H9 (cell line): ENCODE measurements around the gene NPAS3. TPM values are rescaled to one million over a fixed set of nuclear protein-coding genes. Genes with fewer than 3 reads are reported as not detected.

Experiments
- DNase-seq: peaks from one replicate; pipeline ENCODE4 v3.0.0-alpha.2; 2017
- H2AFZ ChIP-seq: one replicate; pipeline ENCODE4 v1.6.1; 2013; ENCODE audit warnings: mild to moderate bottlenecking, low read length, control low read depth, moderate library complexity
- H2AK5ac ChIP-seq: 2 replicates; pipeline ENCODE4 v1.6.1; 2013; ENCODE audit warnings: low read length, control low read depth, mixed read lengths; ENCODE audit not compliant: insufficient read length
- H2BK120ac ChIP-seq: one replicate; pipeline ENCODE4 v1.6.1; 2013; ENCODE audit warnings: low read depth, mild to moderate bottlenecking, low read length, control low read depth, inconsistent platforms; ENCODE audit not compliant: poor library complexity, severe bottlenecking
- H2BK12ac ChIP-seq: 2 replicates; pipeline ENCODE4 v1.6.1; 2013; ENCODE audit warnings: low read length, control low read depth, mixed read lengths, low read depth; ENCODE audit not compliant: insufficient read length
- H2BK15ac ChIP-seq: 2 replicates; pipeline ENCODE4 v1.6.1; 2013; ENCODE audit warnings: low read depth, low read length, control low read depth
- H2BK20ac ChIP-seq: one replicate; pipeline ENCODE4 v1.6.1; 2013; ENCODE audit warnings: low read depth, mild to moderate bottlenecking, low read length, control low read depth, inconsistent platforms; ENCODE audit not compliant: poor library complexity, severe bottlenecking
- H2BK5ac ChIP-seq: 2 replicates; pipeline ENCODE4 v1.6.1; 2013; ENCODE audit warnings: low read length, control low read depth, mixed read lengths; ENCODE audit not compliant: insufficient read length
- H3K14ac ChIP-seq: 2 replicates; pipeline ENCODE4 v1.6.1; 2013; ENCODE audit warnings: low read length, control low read depth; ENCODE audit not compliant: insufficient read depth
- H3K18ac ChIP-seq: 2 replicates; pipeline ENCODE4 v1.6.1; 2013; ENCODE audit warnings: low read depth, mild to moderate bottlenecking, mixed read lengths, low read length, control low read depth; ENCODE audit not compliant: insufficient read length
- H3K23ac ChIP-seq: 2 replicates; pipeline ENCODE4 v1.6.1; 2013; ENCODE audit warnings: low read length, control low read depth, mixed read lengths, low read depth; ENCODE audit not compliant: insufficient read length
- H3K23me2 ChIP-seq: 2 replicates; pipeline ENCODE4 v1.6.1; 2013; ENCODE audit warnings: low read depth, mild to moderate bottlenecking, mixed read lengths, low read length, control low read depth; ENCODE audit not compliant: insufficient read length, poor library complexity, severe bottlenecking
- H3K27ac ChIP-seq: 2 replicates; pipeline ENCODE4 v1.5.1; 2013; ENCODE audit warnings: low read length, control low read depth, mixed read lengths, low read depth; ENCODE audit not compliant: insufficient read length
- H3K27me3 ChIP-seq: 2 replicates; pipeline ENCODE4 v1.6.1; 2013; ENCODE audit warnings: low read length, control low read depth, inconsistent platforms; ENCODE audit not compliant: insufficient read depth
- H3K4ac ChIP-seq: 2 replicates; pipeline ENCODE4 v1.6.1; 2013; ENCODE audit warnings: low read depth, mild to moderate bottlenecking, control low read depth, inconsistent platforms, low read length, moderate library complexity
- H3K4me1 ChIP-seq: 2 replicates; pipeline ENCODE4 v1.6.1; 2013; ENCODE audit warnings: low read length, control low read depth, inconsistent platforms; ENCODE audit not compliant: insufficient read depth
- H3K4me2 ChIP-seq: 2 replicates; pipeline ENCODE4 v1.6.1; 2013; ENCODE audit warnings: low read length, control low read depth, mixed read lengths; ENCODE audit not compliant: insufficient read length, insufficient read depth
- H3K56ac ChIP-seq: 2 replicates; pipeline ENCODE4 v1.6.1; 2013; ENCODE audit warnings: low read depth, mild to moderate bottlenecking, mixed read lengths, low read length, control low read depth; ENCODE audit not compliant: insufficient read length
- H3K79me1 ChIP-seq: 2 replicates; pipeline ENCODE4 v1.6.1; 2013; ENCODE audit warnings: low read depth, mild to moderate bottlenecking, moderate library complexity, low read length, control low read depth, inconsistent platforms; ENCODE audit not compliant: insufficient read depth, poor library complexity, severe bottlenecking
- H3K79me2 ChIP-seq: 2 replicates; pipeline ENCODE4 v1.6.1; 2013; ENCODE audit warnings: low read length, control low read depth, inconsistent platforms; ENCODE audit not compliant: insufficient read depth
- H3K9ac ChIP-seq: 2 replicates; pipeline ENCODE4 v1.6.1; 2013; ENCODE audit warnings: low read length, control low read depth, mixed read lengths; ENCODE audit not compliant: insufficient read length; ENCODE audit errors: extremely low read depth
- H3K9me3 ChIP-seq: one replicate; pipeline ENCODE4 v1.6.1; 2013; ENCODE audit warnings: low read depth, low read length, inconsistent platforms; ENCODE audit not compliant: control insufficient read depth
- H3T11ph ChIP-seq: one replicate; pipeline ENCODE4 v1.6.1; 2013; ENCODE audit warnings: mild to moderate bottlenecking, low read length, control low read depth, inconsistent platforms
- H4K20me1 ChIP-seq: one replicate; pipeline ENCODE4 v1.6.1; 2013; ENCODE audit not compliant: control insufficient read depth, insufficient read length, insufficient read depth
- H4K5ac ChIP-seq: 2 replicates; pipeline ENCODE4 v1.6.1; 2013; ENCODE audit warnings: low read depth, mild to moderate bottlenecking, mixed read lengths, low read length, control low read depth; ENCODE audit not compliant: insufficient read length
- H4K8ac ChIP-seq: replicated peaks from 2 replicates; pipeline ENCODE4 v1.6.1; 2013; ENCODE audit warnings: low read length, control low read depth, mixed read lengths, low read depth; ENCODE audit not compliant: insufficient read length
- H4K91ac ChIP-seq: 2 replicates; pipeline ENCODE4 v1.6.1; 2013; ENCODE audit warnings: low read depth, mild to moderate bottlenecking, moderate library complexity, mixed read lengths, low read length, control low read depth; ENCODE audit not compliant: insufficient read length
- H3K27ac Mint-ChIP-seq, 3 experiments: 2 replicates in 2 of 3; 3 replicates in 1 of 3; pipeline ENCODE4 v1.8.0; 2020 to 2021; ENCODE audit warnings: mixed read lengths in 3 of 3, mild to moderate bottlenecking in 1 of 3, moderate library complexity in 1 of 3
- H3K27me3 Mint-ChIP-seq: 2 replicates; pipeline ENCODE4 v1.8.0; 2021; ENCODE audit warnings: low read depth, mild to moderate bottlenecking, moderate library complexity, mixed read lengths
- H3K36me3 Mint-ChIP-seq, 3 experiments: 2 replicates in 2 of 3; 3 replicates in 1 of 3; pipeline ENCODE4 v1.8.0; 2020 to 2021; ENCODE audit warnings: low read depth in 3 of 3, mixed read lengths in 3 of 3; ENCODE audit not compliant: insufficient read depth in 1 of 3
- H3K4me1 Mint-ChIP-seq, 2 experiments: 2 replicates each; pipeline ENCODE4 v1.8.0; 2020; ENCODE audit warnings: mixed read lengths in 2 of 2
- H3K4me3 Mint-ChIP-seq, 2 experiments: 2 replicates in 1 of 2; 3 replicates in 1 of 2; pipeline ENCODE4 v1.8.0; 2020 to 2021; ENCODE audit warnings: mild to moderate bottlenecking in 2 of 2, mixed read lengths in 2 of 2, moderate library complexity in 1 of 2
- H3K9me3 Mint-ChIP-seq, 2 experiments: 2 replicates in 1 of 2; 3 replicates in 1 of 2; pipeline ENCODE4 v1.8.0; 2020; ENCODE audit warnings: mild to moderate bottlenecking in 2 of 2, mixed read lengths in 2 of 2, moderate library complexity in 1 of 2
- CTCF ChIP-seq: fragments of 200-600 bp; sonication (generic); conservative IDR thresholded peaks from 3 replicates; pipeline ENCODE4 v1.8.0; 2021; ENCODE audit warnings: antibody characterized with exemption, mild to moderate bottlenecking
- WGBS: extraction: QIAGEN DNeasy Blood & Tissue Kit; methylation state at CpG from one replicate; pipeline ENCODE4 v1.1.7; 2013; ENCODE audit warnings: missing lambda C conversion rate, low lambda C conversion rate, mixed read lengths; ENCODE audit not compliant: insufficient read length; ENCODE audit errors: extremely low coverage; 5-methylcytosine and 5-hydroxymethylcytosine counted together
- total RNA-seq: library from RNA; stranded (reverse); gene quantifications from 2 replicates; pipeline ENCODE4 v1.2.1, GENCODE V29; 2021

NPAS3 gene
- total RNA-seq, 1 experiment from 2014 or later, result 0.17 TPM

- Histone ChIP-seq H3K4ac (no peak overlapping the region), H3K4me1 (no peaks in the 10 kb centered on the region), H3K56ac (no peak overlapping the region), H2BK120ac (no peak overlapping the region), H3K14ac (no peak overlapping the region), H2AFZ (no peak overlapping the region), H2BK15ac (no peak overlapping the region), H3K23me2 (no peaks in the 10 kb centered on the region), H3K27ac (no peak overlapping the region), H3K79me2 (no peaks in the 10 kb centered on the region), H2BK20ac (no peak overlapping the region), H4K8ac (no peak overlapping the region), H4K5ac (no peak overlapping the region), H3K79me1 (no peaks in the 10 kb centered on the region), H4K91ac (no peak overlapping the region), H3K9me3 (no peaks in the 10 kb centered on the region), H3K9ac (no peak overlapping the region), H4K20me1 (no peaks in the 10 kb centered on the region), H2AK5ac (no peak overlapping the region), H3K23ac (no peak overlapping the region), H3K18ac (no peak overlapping the region), H3K4me2 (no peak overlapping the region), H2BK5ac (no peak overlapping the region), H2BK12ac (no peak overlapping the region), H3T11ph (no peak overlapping the region), H3K27me3 (no peaks in the 10 kb centered on the region)
- H3K27ac Mint-ChIP-seq, result no peak overlapping the region
- WGBS, result no CpG with 5 or more reads among the region's 4 CpGs
- no peak for DNase-seq
- TF ChIP-seq CTCF, result no peak
- H3K36me3 Mint-ChIP-seq, result no peaks in the 10 kb centered on the region; a peak in 1 of 7 replicates
- peaks cover 0 to 4% of the 10 kb centered on the region in 2 experiments; a peak in 1 of 4 replicates for H3K4me1 Mint-ChIP-seq
- no peaks in the 10 kb centered on the region for H3K27me3 Mint-ChIP-seq
- no peaks in the 10 kb centered on the region for H3K9me3 Mint-ChIP-seq
- H3K4me3 Mint-ChIP-seq, result no peak overlapping the region
Observed at GRCh38 chr14:33717866-33718265, 779.2 kb downstream of the NPAS3 start.
